HepG2 (cell line): ENCODE results near the gene NOXO1. TPM values are rescaled to one million over a fixed set of nuclear protein-coding genes. Genes with fewer than 3 reads are reported as not detected.

ENCODE experiments used
- AGO2 ChIP-seq: fragments of 200-400 bp; formaldehyde crosslinking; optimal IDR thresholded peaks from 2 replicates; pipeline ENCODE3; 2017; ENCODE audit warnings: mild to moderate bottlenecking, low read depth, low read length, moderate library complexity
- AKAP8 ChIP-seq: sonication (generic); formaldehyde crosslinking; IDR thresholded peaks from 2 replicates; pipeline ENCODE4 v1.5.1; 2020; ENCODE audit warnings: mild to moderate bottlenecking, missing genetic modification reagents
- ATF2 ChIP-seq: sonication (generic); formaldehyde crosslinking; IDR thresholded peaks from 2 replicates; pipeline ENCODE4 v1.4.0; 2020; ENCODE audit warnings: missing genetic modification reagents
- FLYWCH1 ChIP-seq: sonication (generic); formaldehyde crosslinking; IDR thresholded peaks from 2 replicates; pipeline ENCODE4 v1.8.1; 2023; ENCODE audit warnings: mild to moderate bottlenecking, missing genetic modification reagents
- HOXD1 ChIP-seq: sonication (generic); formaldehyde crosslinking; IDR thresholded peaks from 2 replicates; pipeline ENCODE4 v1.5.0; 2020; ENCODE audit warnings: missing genetic modification reagents
- SRY ChIP-seq: sonication (generic); formaldehyde crosslinking; IDR thresholded peaks from 2 replicates; pipeline ENCODE4 v1.8.0; 2022; ENCODE audit warnings: mild to moderate bottlenecking, missing genetic modification reagents
- TARDBP ChIP-seq: sonication (generic); formaldehyde crosslinking; IDR thresholded peaks from 2 replicates; pipeline ENCODE4 v1.8.0; 2022; ENCODE audit warnings: mild to moderate bottlenecking, missing genetic modification reagents
- THAP11 ChIP-seq: IDR thresholded peaks from 2 replicates; pipeline ENCODE4 v1.6.1; 2016; ENCODE audit warnings: missing biosample characterization, missing genetic modification reagents
- ZBTB25 ChIP-seq: IDR thresholded peaks from 2 replicates; pipeline ENCODE4 v1.6.1; 2018; ENCODE audit warnings: missing genetic modification reagents
- ZFP90 ChIP-seq: sonication (generic); formaldehyde crosslinking; IDR thresholded peaks from 2 replicates; pipeline ENCODE4 v1.8.0; 2022; ENCODE audit warnings: missing genetic modification reagents, mild to moderate bottlenecking, inconsistent platforms, borderline replicate concordance
- ZNF33B ChIP-seq: sonication (generic); formaldehyde crosslinking; IDR thresholded peaks from 2 replicates; pipeline ENCODE4 v1.5.1; 2020; ENCODE audit warnings: mild to moderate bottlenecking, missing genetic modification reagents
- ZNF44 ChIP-seq: sonication (generic); formaldehyde crosslinking; IDR thresholded peaks from 2 replicates; pipeline ENCODE4 v1.5.1; 2020; ENCODE audit warnings: mild to moderate bottlenecking, missing genetic modification reagents
- ZNF446 ChIP-seq: sonication (generic); formaldehyde crosslinking; IDR thresholded peaks from 2 replicates; pipeline ENCODE4 v1.5.0; 2020; ENCODE audit warnings: mild to moderate bottlenecking, missing genetic modification reagents
- ZNF605 ChIP-seq: sonication (generic); formaldehyde crosslinking; IDR thresholded peaks from 2 replicates; pipeline ENCODE4 v1.8.0; 2022; ENCODE audit warnings: mild to moderate bottlenecking, missing genetic modification reagents
- ZNF644 ChIP-seq: IDR thresholded peaks from 2 replicates; pipeline ENCODE4 v1.6.1; 2016; ENCODE audit warnings: low read depth
- ZNF746 ChIP-seq: sonication (generic); formaldehyde crosslinking; IDR thresholded peaks from 2 replicates; pipeline ENCODE4 v1.8.0; 2022; ENCODE audit warnings: mild to moderate bottlenecking, missing genetic modification reagents
- ZNF768 ChIP-seq: sonication (generic); formaldehyde crosslinking; IDR thresholded peaks from 2 replicates; pipeline ENCODE4 v1.4.0; 2020; ENCODE audit warnings: missing genetic modification reagents
- ZNF891 ChIP-seq: sonication (generic); formaldehyde crosslinking; IDR thresholded peaks from 2 replicates; pipeline ENCODE4 v1.5.0; 2020; ENCODE audit warnings: mild to moderate bottlenecking, missing genetic modification reagents
- polyA plus RNA-seq, 8 experiments: library from polyadenylated mRNA; depleted of rRNA in 3 of 8; stranded (reverse) in 7 of 8; unstranded in 1 of 8; fragments of >200 nt; fragmentation: Illumina TruSeq in 4 of 8; extraction: Trizol in 4 of 8; gene quantifications; 2 replicates each; pipeline versions ENCODE4 v1.2.1 to v1.2.3, GENCODE V29; 2011 to 2016; ENCODE audit warnings: low read depth in 4 of 8, missing spikeins in 1 of 8, mixed read lengths in 1 of 8; ENCODE audit not compliant: insufficient read depth in 1 of 8
- total RNA-seq, 5 experiments: library from RNA; depleted of rRNA; stranded (reverse); fragments of >200 nt; fragmentation: Illumina TruSeq; extraction: Trizol; gene quantifications; 2 replicates each; pipeline ENCODE4 v1.2.3, GENCODE V29; 2016; ENCODE audit warnings: low read depth in 1 of 5
- TF ChIP-seq, protein P1 (sequence below): sonication (generic); formaldehyde crosslinking; conservative IDR thresholded peaks from 2 replicates; pipeline ENCODE4 v1.4.0; 2020; ENCODE audit warnings: missing genetic modification reagents
- TF ChIP-seq, protein P2 (sequence below): sonication (generic); formaldehyde crosslinking; IDR thresholded peaks from 2 replicates; pipeline ENCODE4 v1.5.0; 2020; ENCODE audit warnings: missing genetic modification reagents, mild to moderate bottlenecking, borderline replicate concordance
- TF ChIP-seq, protein P3 (sequence below): sonication (generic); formaldehyde crosslinking; IDR thresholded peaks from 2 replicates; pipeline ENCODE4 v1.4.0; 2020; ENCODE audit warnings: low read depth, missing genetic modification reagents

The NOXO1 gene
- total and polyA plus RNA-seq, 2 of the 13 experiments (the other 11 are each of a cell fraction or from before 2014, with no cell fraction given) = 0.69 to 1.4 TPM

GRCh38 chr16:1982991-1983543 is 1.8 kb upstream of the NOXO1 start (continued):
- TF ChIP-seq ZNF891 (no peak), TARDBP (CRISPR knock-in tag) (0 out of 2 replicates have a peak, but pooled peaks have one; percentile 18), THAP11 (CRISPR knock-in tag) (no peak), ZBTB25 (CRISPR knock-in tag) (no peak), FLYWCH1 (no peak), ZNF446 (CRISPR knock-in tag) (0 out of 2 replicates have a peak, but pooled peaks have one; percentile 75), SRY (CRISPR knock-in tag) (peak; percentile 29; the same call in 1 of the 2 replicates), ZNF33B (CRISPR knock-in tag) (no peak), ZFP90 (CRISPR knock-in tag) (0 out of 2 replicates have a peak, but pooled peaks have one; percentile 34), ZNF44 (0 out of 2 replicates have a peak, but pooled peaks have one; percentile 25), ZNF768 (CRISPR knock-in tag) (peak; percentile 81; the same call in 1 of the 2 replicates), ZNF746 (no peak), HOXD1 (CRISPR knock-in tag) (no peak), ATF2 (CRISPR knock-in tag) (no peak), AGO2 (no peak), ZNF644 (CRISPR knock-in tag) (no peak), ZNF605 (CRISPR knock-in tag) (peak; percentile 78), AKAP8 (CRISPR knock-in tag) (no peak)
- TF ChIP-seq, protein P1, sequence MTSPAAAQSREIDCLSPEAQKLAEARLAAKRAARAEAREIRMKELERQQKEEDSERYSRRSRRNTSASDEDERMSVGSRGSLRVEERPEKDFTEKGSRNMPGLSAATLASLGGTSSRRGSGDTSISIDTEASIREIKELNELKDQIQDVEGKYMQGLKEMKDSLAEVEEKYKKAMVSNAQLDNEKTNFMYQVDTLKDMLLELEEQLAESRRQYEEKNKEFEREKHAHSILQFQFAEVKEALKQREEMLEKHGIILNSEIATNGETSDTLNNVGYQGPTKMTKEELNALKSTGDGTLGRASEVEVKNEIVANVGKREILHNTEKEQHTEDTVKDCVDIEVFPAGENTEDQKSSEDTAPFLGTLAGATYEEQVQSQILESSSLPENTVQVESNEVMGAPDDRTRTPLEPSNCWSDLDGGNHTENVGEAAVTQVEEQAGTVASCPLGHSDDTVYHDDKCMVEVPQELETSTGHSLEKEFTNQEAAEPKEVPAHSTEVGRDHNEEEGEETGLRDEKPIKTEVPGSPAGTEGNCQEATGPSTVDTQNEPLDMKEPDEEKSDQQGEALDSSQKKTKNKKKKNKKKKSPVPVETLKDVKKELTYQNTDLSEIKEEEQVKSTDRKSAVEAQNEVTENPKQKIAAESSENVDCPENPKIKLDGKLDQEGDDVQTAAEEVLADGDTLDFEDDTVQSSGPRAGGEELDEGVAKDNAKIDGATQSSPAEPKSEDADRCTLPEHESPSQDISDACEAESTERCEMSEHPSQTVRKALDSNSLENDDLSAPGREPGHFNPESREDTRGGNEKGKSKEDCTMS (CRISPR knock-in tag) = no peak
- TF ChIP-seq, protein P2, sequence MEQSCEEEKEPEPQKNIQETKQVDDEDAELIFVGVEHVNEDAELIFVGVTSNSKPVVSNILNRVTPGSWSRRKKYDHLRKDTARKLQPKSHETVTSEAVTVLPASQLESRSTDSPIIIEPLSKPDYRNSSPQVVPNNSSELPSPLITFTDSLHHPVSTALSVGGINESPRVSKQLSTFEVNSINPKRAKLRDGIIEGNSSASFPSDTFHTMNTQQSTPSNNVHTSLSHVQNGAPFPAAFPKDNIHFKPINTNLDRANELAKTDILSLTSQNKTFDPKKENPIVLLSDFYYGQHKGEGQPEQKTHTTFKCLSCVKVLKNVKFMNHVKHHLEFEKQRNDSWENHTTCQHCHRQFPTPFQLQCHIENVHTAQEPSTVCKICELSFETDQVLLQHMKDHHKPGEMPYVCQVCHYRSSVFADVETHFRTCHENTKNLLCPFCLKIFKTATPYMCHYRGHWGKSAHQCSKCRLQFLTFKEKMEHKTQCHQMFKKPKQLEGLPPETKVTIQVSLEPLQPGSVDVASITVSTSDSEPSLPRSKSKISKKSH (CRISPR knock-in tag) = no peak
- TF ChIP-seq, protein P3, sequence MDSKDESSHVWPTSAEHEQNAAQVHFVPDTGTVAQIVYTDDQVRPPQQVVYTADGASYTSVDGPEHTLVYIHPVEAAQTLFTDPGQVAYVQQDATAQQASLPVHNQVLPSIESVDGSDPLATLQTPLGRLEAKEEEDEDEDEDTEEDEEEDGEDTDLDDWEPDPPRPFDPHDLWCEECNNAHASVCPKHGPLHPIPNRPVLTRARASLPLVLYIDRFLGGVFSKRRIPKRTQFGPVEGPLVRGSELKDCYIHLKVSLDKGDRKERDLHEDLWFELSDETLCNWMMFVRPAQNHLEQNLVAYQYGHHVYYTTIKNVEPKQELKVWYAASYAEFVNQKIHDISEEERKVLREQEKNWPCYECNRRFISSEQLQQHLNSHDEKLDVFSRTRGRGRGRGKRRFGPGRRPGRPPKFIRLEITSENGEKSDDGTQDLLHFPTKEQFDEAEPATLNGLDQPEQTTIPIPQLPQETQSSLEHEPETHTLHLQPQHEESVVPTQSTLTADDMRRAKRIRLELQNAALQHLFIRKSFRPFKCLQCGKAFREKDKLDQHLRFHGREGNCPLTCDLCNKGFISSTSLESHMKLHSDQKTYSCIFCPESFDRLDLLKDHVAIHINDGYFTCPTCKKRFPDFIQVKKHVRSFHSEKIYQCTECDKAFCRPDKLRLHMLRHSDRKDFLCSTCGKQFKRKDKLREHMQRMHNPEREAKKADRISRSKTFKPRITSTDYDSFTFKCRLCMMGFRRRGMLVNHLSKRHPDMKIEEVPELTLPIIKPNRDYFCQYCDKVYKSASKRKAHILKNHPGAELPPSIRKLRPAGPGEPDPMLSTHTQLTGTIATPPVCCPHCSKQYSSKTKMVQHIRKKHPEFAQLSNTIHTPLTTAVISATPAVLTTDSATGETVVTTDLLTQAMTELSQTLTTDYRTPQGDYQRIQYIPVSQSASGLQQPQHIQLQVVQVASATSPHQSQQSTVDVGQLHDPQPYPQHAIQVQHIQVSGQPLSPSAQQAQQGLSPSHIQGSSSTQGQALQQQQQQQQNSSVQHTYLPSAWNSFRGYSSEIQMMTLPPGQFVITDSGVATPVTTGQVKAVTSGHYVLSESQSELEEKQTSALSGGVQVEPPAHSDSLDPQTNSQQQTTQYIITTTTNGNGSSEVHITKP (CRISPR knock-in tag) = 0 out of 2 replicates have a peak, but pooled peaks have one; percentile 19
